Measurements from ENCODE around the gene ZNF775.

The ZNF775 gene

DNA sequence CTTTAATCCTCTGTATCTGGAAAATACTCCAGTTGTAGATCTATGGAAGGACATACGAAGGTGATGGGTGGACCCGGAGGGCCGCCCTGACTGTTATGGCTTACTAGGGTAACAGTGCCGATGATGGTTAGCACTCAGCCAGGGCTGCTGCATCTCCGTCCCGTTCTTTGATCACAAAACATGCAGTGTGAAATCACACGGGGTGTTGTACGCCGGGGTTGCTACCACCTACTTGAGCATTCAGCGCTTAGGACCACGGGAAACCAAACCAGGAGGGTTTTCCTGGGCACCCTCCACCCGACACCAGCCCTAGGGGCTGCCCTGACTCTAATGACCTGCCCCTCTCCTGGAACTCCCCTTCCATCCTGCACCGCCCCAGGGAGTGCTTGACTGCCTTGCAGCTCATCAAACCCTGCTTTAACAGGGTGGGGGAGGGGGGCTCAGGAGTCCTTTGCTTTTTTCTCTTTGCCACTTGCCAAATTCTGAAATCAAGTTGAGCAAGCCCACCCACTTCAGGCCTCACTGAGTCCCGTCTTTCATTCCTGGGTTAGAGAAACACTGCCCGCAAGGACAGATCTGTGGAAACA, 20.4 kb downstream of the ZNF775 start:
- DNase-seq (ENCODE audit: extremely low read depth in 1 of 2, low read depth in 1 of 2) = no peak

DNA sequence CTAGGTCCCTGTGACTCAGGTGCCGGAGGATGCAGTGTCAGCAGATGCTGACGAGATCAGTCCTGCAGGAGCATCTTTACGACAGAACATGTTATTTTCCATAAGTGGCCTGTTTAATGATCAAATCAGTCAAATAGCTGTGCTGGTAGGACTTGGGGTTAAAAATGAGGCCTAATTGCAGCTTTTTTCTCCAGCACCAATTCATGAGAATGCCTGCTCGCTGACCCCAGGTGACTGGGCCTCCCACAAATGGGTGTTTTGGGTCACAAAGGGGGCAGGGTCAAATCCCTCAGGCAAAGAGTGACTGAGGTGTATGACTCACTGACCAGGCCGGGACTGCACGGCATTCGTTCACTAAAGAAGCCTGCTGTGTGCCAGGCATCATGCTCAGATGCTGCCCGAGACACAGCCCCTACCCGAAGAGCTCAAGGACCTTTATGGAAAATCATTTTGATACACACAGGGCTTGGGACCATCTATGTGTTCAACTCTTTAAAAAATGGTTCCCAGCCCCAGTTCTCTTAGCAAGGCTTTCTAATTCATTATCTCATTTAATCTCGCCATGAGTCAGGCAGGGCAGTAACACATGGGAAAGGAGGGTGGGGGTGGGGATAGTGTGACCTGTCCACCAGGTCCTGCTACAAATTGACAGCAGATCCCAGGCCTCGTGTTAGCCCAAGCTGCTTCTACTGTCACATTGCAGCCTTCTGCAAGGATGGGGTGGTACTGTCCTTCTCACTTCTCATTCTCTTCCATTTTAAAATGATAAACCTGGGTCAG, 21.1 kb downstream of the ZNF775 start:
- no peak for DNase-seq (ENCODE audit: extremely low read depth in 1 of 2, low read depth in 1 of 2)

DNA sequence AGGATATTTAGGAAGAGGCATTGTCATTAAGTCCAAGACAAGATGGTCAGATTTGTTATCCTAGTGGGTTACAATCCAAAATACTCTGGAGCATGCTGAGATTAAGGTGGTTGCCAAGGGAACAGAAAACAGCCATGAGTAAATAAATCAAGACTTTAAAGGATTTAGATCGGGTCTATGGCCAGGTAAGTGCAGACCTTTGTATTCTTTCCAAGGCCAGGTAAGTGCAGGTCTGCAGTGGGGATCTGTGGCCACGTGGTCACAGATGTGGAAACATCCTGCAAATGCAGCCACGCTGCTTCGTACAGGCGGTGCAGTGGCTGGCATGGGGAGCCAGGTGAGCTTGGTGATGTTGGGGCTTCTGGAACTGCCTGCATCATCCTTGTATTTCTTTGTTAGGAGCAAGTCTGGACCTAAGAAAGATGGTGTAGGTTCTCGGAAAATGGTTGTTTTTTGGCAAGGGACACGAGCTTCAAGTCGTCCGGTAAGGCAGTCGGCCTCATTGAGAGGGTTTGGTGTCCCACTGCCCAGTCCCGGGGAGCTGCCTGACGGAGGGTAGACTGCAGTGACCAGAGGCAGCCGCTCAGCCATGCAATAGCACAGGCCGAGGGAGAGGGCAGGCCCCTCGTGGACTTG, 21.8 kb downstream of the ZNF775 start:
- no peak for DNase-seq (ENCODE audit: extremely low read depth in 1 of 2, low read depth in 1 of 2)

DNA sequence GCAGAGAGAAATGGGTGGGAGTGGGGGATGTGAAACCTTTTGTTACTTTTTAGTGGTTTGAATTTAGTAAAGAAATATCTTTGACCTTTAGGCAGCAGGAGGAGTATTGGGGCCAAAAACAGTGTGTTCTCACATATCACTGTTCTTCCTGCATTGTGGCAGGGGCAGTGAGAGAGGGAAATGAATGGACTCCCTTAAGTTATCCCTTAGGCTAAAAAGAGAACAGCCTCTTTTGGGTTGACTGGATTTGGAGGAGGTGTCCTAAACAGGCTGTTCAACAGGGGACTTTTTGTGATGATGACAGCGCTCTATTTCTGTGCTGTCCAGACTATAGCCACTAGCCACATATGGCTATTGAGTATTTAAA, 22.3 kb downstream of the ZNF775 start:
- DNase-seq (ENCODE audit: extremely low read depth in 1 of 2, low read depth in 1 of 2) = no peak

DNA sequence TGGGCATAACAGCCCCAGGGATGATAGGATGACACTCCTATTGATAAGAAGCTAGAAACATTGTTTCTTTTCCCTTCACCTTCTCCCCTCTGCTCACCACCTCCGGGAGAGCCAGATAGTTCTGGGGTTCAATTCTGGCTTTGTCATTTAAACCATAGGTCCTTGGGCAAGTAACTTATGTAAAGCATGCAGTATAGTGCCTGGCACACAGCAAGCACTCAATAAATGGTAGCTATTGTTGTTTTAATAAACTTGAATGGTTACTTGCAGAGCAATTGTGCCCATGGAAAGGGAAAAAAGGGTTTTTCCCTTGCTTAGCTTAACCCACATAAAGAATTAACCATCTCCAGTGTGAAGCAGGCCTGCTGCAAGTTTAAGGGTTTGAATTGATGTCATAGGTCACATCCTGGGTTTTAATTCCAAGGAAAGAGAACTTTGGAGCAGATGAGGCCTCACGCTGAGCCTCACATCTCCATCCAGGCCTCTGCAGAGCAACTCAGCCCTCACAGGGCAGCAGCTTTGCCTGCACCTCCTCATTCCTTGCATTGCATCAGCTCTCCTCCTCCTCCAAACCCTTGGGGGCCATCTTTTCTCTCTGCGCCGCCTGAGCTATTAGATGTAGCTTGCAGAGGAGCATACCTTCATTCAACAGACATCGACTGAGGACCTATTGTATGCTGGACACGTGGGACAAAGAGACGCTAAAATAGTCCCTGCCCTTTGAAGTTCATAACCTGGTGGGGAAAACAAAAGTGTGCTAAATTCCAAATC, 22.9 kb downstream of the ZNF775 start:
- DNase-seq (ENCODE audit: extremely low read depth in 1 of 2, low read depth in 1 of 2) = no peak

DNA sequence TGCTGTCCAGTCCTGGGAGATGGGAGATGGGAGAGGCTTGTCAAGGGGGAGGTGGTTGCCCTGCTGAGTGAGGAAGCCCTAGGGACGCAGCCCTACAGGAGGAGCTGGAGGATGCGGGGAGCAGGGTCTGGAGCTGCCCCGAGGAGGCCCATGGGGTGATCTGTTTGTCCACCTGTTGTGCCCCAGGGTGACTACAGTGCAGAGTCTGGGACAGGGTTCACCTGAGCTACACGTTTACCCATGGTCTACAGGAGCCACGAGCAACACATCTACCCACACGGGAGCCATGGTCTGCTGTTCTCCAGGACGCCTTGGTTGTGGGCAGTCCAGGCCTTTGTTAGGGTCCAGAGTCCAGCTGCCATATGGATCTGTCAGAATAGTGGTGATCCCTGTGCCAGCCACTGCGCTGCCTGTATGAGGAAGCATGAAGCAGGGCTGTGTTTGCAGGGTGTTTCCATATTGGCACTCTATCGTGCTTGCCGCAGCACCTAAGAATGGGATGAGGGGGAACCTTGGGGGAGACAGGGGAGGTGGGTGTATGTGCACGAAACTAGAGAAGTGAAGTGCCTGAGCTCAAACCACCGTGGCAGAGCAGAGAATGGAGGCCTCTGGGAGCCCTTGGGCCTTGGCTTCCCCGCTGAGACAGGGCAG, 23.7 kb downstream of the ZNF775 start:
- no peak for DNase-seq (ENCODE audit: extremely low read depth in 1 of 2, low read depth in 1 of 2)

DNA sequence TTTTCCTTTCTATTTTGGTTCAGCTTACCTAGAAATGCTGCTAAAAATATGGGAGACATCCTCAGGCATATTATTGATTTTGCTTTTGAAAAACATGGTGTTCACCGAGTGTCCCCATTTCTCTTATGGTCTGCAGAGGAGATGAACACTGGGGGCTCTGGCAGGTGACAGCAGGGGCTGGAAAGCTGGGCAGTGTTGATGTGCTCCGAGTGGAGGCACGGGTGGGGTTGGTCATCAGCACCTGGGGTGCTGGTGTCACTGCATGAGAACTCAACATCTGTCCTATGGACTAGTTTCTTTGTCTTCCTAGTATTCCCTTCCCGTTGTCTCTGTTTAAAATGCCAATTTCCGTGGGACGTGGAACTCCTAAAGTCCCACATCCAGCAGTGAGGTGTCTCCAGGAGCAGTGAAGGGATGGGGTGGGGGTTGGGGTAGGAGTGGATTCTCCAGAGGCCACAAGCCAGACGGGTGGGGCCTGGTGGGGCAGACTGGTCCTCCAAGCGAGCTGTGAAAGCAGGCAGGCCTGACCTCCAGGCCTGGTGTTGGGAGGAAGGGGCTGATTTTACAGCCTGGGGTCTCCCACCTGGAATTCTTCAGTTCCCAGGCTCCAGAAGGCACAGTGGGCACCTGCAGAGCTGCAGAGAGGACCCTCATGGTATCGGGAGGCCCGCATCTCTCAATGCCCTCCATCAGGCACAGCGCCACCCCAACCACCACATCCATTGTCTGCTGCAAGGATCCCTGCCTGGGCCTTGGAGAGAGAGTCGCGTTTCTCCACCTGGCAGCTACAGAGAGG, 24.4 kb downstream of the ZNF775 start:
- DNase-seq (ENCODE audit: extremely low read depth in 1 of 2, low read depth in 1 of 2) = no peak

DNA sequence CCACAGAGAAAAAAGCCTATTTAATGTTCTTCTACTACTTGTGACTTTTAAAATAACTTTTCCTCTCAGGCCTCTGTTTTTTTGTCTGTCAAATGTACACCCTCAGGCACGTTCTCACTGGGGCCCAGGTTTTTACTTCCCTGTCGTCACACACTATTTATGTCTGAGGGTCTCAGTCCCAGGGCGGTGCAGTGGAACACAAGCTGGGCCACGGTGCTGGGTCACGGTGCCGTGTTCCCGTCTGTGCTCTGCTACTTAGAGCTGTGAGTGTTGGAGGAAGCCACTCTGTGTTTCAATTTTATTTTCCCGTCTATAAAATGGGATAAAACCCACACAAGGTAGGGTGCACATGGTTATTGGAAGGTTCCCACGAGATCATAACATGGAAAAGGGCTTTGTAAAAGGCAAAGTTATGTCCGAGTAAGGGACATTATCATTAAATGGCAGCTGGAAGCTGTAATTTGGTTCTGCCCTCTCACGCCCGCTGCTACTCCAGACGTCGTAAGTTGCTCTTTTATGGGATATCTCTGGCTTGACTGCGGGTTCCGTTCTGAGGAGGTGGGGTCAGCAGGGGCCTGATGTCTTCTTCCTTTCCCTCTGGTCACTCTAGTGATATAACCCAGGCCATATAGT, 25.2 kb downstream of the ZNF775 start:
- no peak for DNase-seq (ENCODE audit: extremely low read depth in 1 of 2, low read depth in 1 of 2)

DNA sequence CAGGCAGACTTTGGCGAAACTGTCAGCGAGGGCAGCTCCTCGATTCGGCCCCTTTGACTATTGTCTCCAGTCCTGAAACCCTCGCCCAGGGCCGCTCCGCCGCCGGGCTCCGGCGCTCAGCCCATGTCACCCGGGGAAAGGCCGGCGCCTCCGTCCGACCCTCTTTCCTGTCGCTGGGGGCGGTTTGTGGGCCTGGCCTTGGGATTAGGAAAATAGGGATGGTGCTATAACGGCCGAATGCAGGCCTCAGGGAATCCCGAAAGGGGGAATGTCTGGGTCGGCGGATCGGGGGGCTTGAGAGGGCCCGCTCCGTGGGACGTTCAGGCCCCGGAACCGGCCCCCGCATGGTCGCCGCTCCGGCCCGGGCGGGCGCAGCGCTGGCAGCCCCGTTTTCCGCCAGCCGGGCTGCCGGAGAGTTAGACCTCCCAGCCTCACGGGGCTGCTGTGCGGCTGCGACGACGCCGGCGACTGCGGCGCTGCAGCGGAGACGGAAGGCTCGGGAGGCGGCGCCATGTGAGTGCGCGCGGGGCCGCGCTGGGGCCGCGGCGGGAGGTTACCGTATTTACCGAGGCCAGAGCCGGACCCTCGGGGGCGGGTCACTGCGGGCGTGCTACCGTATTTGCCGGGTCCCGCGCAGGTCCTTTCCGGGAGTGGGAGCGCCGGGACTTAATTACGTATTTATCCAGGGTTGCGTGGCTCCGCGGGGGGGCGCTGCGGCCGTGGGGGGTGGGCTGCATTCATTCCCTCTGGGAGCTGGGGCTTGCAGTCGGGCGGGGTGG, 25.9 kb downstream of the ZNF775 start:
- DNase-seq (ENCODE audit: extremely low read depth in 1 of 2, low read depth in 1 of 2) = peak; percentile 19 to 56

DNA sequence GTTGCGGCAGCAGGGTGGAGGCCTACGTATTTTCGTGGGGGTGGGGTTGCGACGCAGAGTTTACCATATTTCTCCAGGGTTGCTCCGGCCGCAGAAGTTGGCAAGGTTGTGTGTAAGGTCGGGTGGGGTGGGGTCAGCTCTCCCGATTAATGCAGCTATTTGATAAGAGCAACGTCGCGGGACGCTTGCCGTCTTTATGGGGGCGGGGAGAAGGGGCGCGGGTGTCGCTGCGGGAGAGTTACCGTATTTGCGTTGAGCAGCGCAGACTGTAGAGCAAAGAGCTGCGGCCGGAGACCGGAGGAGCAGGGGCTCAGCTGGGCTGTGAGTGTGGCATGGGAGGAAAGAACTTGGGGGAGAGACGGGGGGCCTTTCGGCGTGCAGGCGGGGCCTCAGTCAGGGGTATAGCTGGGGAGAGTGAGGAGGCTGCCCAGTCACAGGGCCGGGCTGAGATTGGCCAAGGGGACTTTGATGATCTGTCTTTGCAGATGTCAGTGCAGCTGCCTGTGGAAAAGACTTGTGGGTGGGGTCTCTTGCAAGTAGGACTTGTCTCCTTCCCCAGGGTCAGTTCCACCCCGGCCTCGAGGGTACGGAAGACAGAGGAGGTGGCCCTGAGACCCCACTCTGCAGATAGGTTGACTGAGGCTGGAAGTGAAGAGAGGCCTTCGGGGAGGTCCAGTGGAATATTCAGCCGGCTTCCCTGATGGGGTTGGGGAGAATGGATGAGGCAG, 26.6 kb downstream of the ZNF775 start:
- DNase-seq (ENCODE audit: extremely low read depth in 1 of 2, low read depth in 1 of 2) = no peak

DNA sequence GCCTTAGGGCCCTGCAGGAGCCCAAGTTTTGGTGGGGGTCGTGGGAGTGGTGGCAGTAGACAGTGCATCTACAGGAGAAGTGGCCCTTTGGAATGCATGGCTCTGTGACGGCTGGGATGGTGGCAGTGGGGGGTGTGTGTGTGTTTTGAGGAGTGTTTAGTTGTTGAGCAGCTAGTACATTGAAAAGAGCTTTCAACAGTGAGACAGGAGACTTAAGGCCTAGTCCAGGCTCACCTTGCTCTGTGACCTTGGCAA, 27.1 kb downstream of the ZNF775 start:
- DNase-seq (ENCODE audit: extremely low read depth in 1 of 2, low read depth in 1 of 2) = no peak

DNA sequence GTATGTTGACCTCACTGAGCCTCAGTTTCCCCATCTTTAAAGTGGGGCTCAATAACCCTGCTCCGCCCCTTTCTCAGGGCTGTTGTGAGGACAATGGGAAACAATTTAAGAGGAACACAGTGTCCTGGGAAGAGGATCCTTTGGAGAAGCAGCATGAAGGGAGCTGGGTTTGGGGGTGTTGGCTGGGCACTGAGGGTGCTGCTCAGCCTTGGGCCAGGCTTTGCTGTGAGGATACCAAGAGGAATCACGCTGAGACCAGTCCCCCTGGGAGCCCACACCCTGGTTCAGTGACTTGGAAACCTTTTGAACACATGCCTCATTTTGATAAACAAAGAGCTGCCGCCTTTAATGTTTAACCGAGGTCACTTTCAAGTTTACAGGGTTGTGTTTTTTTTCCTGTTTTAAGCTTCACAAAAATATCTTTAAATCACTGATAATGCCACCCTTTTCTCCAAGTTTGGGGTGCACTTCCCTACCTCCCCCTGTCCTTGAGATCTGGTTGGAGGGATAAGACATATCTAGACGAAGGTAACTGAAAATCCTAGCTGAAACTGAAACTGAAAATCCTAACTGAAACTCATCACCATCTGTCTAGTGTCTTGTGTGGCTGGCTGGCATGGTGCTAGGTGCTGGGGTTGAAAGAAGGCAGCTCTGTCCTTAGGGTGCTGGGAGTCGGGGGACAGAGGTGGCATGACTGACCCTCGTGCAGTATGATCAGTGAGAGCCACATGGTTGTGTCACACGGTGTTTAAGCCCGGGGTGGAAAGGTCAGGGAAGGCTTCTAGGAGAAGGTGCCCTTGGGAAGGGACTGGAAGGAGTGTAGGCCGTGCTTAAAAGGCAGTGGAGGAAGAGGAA, 27.7 kb downstream of the ZNF775 start:
- no peak for DNase-seq (ENCODE audit: extremely low read depth in 1 of 2, low read depth in 1 of 2)

DNA sequence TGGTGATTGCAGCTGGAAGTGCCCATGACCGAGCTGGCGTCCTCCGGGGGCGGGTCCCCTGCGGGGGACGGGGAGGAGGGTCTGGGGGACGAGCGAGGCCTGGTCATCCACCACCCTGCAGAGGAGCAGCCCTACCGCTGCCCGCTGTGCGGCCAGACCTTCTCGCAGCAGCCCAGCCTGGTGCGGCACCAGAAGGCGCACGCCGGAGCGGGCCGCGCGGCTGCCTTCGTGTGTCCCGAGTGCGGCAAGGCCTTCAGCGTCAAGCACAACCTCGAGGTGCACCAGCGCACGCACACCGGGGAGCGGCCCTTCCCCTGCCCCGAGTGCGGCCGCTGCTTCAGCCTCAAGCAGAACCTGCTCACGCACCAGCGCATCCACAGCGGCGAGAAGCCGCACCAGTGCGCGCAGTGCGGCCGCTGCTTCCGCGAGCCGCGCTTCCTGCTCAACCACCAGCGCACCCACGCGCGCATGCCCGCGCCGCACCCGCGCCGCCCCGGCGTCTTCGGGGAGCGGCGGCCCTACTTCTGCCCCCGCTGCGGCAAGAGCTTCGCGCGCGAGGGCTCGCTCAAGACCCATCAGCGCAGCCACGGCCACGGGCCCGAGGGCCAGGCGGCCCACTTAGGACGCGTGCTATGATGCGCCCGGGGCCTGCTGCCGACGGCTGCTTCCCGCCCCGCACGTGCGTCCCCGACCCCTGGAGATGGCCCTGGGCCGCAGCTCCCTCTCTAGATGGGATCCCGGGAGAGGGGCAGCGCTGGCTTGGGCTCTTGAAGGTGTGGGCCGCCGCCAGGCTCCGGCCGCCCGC, 28.7 kb downstream of the ZNF775 start:
- DNase-seq (ENCODE audit: extremely low read depth in 1 of 2, low read depth in 1 of 2) = no peak

DNA sequence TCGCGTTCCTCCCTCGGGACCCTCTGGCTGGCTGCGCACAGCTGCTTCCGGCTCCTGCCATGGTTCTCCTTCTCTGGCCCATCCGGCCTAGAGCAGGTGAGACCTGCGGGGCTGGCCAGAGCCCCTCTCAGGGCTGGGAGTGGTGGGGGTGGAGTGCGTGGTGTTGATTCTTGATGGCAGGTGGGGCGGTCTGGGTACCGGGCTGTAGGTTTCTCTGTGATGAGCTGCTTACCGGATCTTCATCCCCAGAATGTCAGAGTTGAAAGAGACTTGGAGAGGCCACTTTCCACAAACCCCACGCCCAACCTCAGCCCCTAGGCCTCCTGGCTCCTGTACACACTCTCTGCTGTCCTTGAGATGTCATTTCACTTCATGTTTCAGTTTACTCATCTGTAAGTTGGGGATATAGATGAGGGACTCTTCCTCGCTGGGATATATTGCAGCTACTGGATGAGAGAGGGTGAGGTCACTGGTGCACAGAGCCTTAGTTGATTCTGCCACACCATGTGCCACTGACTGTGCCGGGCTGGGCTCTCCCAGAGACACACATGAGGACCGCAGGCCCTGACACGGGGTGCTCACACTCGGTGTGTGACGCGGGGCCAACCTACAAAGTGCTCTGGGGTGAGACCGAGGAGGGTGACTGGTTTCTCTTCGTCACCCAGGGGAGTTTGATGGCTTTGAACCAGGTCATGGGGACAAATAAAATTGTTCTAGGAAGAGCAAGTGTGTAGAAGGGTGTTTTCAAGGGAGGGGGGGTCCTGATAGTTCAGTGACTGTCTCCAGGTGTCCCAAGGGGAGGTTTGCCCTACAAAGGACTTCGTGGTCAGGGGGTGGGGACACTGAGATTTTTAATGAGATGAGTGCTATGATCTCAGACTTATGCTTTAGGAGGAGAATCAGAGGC, 29.5 kb downstream of the ZNF775 start:
- DNase-seq (ENCODE audit: extremely low read depth in 1 of 2, low read depth in 1 of 2) = no peak

DNA sequence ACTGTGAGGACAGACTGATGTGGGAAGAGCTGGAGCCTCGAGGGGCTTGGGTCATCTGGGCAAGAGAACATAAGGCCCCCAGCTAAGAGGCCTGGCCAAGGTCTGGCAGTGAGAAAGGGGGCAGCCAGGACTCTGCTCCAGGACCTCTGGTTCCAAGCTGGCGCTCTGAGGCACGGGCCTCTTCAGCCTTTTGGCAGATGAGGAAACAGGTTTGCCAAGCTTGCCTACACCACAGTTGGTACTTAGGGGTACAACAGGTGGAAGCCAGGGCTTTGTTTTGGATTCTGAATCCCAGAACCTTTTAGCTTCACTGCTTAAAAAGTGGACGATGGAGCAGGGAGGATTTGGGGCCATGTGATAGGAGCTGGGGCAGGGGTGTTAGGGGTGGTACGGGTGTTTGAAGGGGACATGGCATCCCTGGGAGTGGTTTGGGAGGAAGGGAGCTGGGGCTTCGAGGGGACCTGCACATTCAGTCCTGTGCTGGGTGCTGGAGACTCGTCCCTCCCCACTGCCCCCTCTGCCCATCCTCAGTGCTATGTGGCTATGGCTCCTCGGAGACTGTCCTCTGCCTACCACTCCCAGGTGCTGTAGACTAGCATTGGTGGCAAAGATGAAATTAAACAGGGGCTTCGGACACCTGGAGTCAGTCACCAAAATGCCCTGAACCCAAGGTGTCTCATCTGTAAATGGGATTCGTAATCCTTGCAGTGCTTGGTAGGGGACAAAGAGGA, 30.3 kb downstream of the ZNF775 start:
- no peak for DNase-seq (ENCODE audit: extremely low read depth in 1 of 2, low read depth in 1 of 2)
